ENCODE results near the gene HPSE2. TPM values are rescaled to one million over a fixed set of nuclear protein-coding genes. Genes with fewer than 3 reads are reported as not detected.

Gene HPSE2
- total and polyA plus RNA-seq, 2 experiments from 2014 or later: 0.10 to 0.24 TPM

DNA sequence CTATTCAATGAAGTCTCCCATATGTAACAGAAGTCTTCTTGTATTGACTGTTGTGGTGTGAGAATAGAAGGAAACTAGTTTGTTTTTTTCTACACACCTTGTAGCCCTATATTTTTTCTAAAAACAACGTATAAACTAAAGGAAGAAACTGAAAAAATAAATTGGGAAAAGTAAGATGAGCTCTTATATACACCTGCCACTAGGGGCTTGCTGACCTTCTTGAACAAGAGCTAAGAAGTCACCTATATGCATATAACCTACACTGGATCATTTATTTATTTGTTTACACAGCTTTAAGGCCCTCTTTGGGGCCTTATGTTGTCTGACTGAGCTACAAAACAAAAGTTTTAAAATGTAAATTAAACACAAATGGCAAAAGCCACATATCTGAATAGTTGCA, 383.0 kb downstream of the HPSE2 start:
- no peaks in the 10 kb centered on the region for H3K9me2 ChIP-seq (ENCODE audit: insufficient read depth)
- peak; percentile 52 for DNase-seq (ENCODE audit: low spot score)
- peak; percentile 52 for ATAC-seq
- H3K4me2 ChIP-seq: no peak overlapping the region
- H3K36me3 ChIP-seq (ENCODE audit: insufficient read depth): no peaks in the 10 kb centered on the region
- Mint-ChIP-seq H3K4me3 (no peak overlapping the region), H3K27me3 (ENCODE audit: insufficient read depth, low read depth, poor library complexity) (peaks cover 3% of the 10 kb centered on the region), H3K36me3 (ENCODE audit: low read depth) (no peaks in the 10 kb centered on the region), H3K9me3 (no peaks in the 10 kb centered on the region), H3K27ac (no peak overlapping the region), H3K4me1 (peaks cover 5% of the 10 kb centered on the region; the same call in 1 of the 3 replicates)
- no peak overlapping the region for H3K27ac ChIP-seq (ENCODE audit: low read depth)
- no peaks in the 10 kb centered on the region for H3K79me2 ChIP-seq (replicated peaks; ENCODE audit: insufficient read depth)
- no peaks in the 10 kb centered on the region for H3K27me3 ChIP-seq (ENCODE audit: insufficient read depth)
- no peaks in the 10 kb centered on the region for H4K20me1 ChIP-seq (replicated peaks; ENCODE audit: insufficient read depth)
- H3F3A ChIP-seq (replicated peaks; ENCODE audit: low read depth): no peaks in the 10 kb centered on the region
- H2AFZ ChIP-seq: no peak overlapping the region
- no peaks in the 10 kb centered on the region for H3K4me1 ChIP-seq (ENCODE audit: insufficient read depth)
- H3K4me3 ChIP-seq: no peak overlapping the region
- TF ChIP-seq, protein P1, sequence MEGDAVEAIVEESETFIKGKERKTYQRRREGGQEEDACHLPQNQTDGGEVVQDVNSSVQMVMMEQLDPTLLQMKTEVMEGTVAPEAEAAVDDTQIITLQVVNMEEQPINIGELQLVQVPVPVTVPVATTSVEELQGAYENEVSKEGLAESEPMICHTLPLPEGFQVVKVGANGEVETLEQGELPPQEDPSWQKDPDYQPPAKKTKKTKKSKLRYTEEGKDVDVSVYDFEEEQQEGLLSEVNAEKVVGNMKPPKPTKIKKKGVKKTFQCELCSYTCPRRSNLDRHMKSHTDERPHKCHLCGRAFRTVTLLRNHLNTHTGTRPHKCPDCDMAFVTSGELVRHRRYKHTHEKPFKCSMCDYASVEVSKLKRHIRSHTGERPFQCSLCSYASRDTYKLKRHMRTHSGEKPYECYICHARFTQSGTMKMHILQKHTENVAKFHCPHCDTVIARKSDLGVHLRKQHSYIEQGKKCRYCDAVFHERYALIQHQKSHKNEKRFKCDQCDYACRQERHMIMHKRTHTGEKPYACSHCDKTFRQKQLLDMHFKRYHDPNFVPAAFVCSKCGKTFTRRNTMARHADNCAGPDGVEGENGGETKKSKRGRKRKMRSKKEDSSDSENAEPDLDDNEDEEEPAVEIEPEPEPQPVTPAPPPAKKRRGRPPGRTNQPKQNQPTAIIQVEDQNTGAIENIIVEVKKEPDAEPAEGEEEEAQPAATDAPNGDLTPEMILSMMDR (conservative IDR thresholded peaks at IDR 0.05; ENCODE audit: low read depth in 2 of 2): peak in 1 of 2 experiments; percentile 69; a peak in 3 of 4 replicates
- TF ChIP-seq ZNF331 (CRISPR knock-in tag; IDR thresholded peaks at IDR 0.05; ENCODE audit: low read depth): no peak

DNA sequence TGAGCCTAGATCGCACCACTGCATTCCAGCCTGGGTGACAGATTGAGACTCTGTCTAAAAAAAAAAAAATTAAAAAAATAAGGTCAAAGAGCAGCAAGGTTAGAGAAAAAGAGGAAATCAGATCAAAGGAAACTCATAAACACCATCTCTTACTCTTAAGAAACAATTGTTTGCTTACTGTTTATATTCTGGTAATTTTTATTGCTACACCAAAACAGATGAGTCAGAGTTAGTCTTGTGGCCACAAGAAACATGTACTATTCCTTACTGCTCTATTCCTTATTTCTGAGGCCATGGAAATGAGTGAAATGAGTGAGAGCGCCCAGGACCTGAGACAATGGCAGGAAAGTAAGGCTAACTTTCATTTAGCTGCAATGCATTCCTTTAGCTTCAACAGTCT, 387.3 kb downstream of the HPSE2 start:
- peak overlapping the region; percentile 77; the same call in 1 of the 2 replicates for H2AFZ ChIP-seq
- ATAC-seq: no peak

More for the DNA sequence above, 387.3 kb downstream of the HPSE2 start:
- Mint-ChIP-seq H3K4me1 (no peaks in the 10 kb centered on the region), H3K36me3 (ENCODE audit: low read depth) (no peaks in the 10 kb centered on the region), H3K27me3 (ENCODE audit: insufficient read depth, low read depth, poor library complexity) (peaks cover 3% of the 10 kb centered on the region), H3K4me3 (no peak overlapping the region), H3K9me3 (no peaks in the 10 kb centered on the region), H3K27ac (peak overlapping the region; percentile 43; the same call in 1 of the 2 replicates)
- H3F3A ChIP-seq (replicated peaks; ENCODE audit: low read depth): no peaks in the 10 kb centered on the region
- no peaks in the 10 kb centered on the region for H3K36me3 ChIP-seq (ENCODE audit: insufficient read depth)
- H3K4me3 ChIP-seq: no peak overlapping the region
- DNase-seq (ENCODE audit: low spot score): peak; percentile 3
- TF ChIP-seq, protein P2, sequence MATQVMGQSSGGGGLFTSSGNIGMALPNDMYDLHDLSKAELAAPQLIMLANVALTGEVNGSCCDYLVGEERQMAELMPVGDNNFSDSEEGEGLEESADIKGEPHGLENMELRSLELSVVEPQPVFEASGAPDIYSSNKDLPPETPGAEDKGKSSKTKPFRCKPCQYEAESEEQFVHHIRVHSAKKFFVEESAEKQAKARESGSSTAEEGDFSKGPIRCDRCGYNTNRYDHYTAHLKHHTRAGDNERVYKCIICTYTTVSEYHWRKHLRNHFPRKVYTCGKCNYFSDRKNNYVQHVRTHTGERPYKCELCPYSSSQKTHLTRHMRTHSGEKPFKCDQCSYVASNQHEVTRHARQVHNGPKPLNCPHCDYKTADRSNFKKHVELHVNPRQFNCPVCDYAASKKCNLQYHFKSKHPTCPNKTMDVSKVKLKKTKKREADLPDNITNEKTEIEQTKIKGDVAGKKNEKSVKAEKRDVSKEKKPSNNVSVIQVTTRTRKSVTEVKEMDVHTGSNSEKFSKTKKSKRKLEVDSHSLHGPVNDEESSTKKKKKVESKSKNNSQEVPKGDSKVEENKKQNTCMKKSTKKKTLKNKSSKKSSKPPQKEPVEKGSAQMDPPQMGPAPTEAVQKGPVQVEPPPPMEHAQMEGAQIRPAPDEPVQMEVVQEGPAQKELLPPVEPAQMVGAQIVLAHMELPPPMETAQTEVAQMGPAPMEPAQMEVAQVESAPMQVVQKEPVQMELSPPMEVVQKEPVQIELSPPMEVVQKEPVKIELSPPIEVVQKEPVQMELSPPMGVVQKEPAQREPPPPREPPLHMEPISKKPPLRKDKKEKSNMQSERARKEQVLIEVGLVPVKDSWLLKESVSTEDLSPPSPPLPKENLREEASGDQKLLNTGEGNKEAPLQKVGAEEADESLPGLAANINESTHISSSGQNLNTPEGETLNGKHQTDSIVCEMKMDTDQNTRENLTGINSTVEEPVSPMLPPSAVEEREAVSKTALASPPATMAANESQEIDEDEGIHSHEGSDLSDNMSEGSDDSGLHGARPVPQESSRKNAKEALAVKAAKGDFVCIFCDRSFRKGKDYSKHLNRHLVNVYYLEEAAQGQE (IDR thresholded peaks at IDR 0.05; ENCODE audit: unreplicated experiment): no peak
- TF ChIP-seq, protein P3, sequence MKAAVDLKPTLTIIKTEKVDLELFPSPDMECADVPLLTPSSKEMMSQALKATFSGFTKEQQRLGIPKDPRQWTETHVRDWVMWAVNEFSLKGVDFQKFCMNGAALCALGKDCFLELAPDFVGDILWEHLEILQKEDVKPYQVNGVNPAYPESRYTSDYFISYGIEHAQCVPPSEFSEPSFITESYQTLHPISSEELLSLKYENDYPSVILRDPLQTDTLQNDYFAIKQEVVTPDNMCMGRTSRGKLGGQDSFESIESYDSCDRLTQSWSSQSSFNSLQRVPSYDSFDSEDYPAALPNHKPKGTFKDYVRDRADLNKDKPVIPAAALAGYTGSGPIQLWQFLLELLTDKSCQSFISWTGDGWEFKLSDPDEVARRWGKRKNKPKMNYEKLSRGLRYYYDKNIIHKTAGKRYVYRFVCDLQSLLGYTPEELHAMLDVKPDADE (IDR thresholded peaks at IDR 0.05): no peak
- no peak for TF ChIP-seq NANOG (IDR thresholded peaks at IDR 0.05; ENCODE audit: borderline replicate concordance)
- TF ChIP-seq CREB1 (CRISPR knock-in tag; IDR thresholded peaks at IDR 0.05; ENCODE audit: low read depth): no peak
- TF ChIP-seq, protein P1 (conservative IDR thresholded peaks at IDR 0.05; ENCODE audit: low read depth in 2 of 2): no peak
- no peak for TF ChIP-seq STAT1 (IDR thresholded peaks at IDR 0.05; ENCODE audit: unreplicated experiment)
- no peaks in the 10 kb centered on the region for H3K9me2 ChIP-seq (ENCODE audit: insufficient read depth)
- no peak overlapping the region for H3K27ac ChIP-seq (ENCODE audit: low read depth)
- H4K20me1 ChIP-seq (replicated peaks; ENCODE audit: insufficient read depth): no peaks in the 10 kb centered on the region
- H3K4me2 ChIP-seq: no peak overlapping the region
- H3K27me3 ChIP-seq (ENCODE audit: insufficient read depth): no peaks in the 10 kb centered on the region
- no peaks in the 10 kb centered on the region for H3K4me1 ChIP-seq (ENCODE audit: insufficient read depth)
- H3K79me2 ChIP-seq (replicated peaks; ENCODE audit: insufficient read depth): no peaks in the 10 kb centered on the region

All from GM23338 (cell line).